ENCODE results near the gene ATPAF1. TPM values are rescaled to one million over a fixed set of nuclear protein-coding genes. Genes with fewer than 3 reads are reported as not detected.

The ATPAF1 gene
- total RNA-seq, 1 experiment from 2014 or later = 39.0 TPM

DNA sequence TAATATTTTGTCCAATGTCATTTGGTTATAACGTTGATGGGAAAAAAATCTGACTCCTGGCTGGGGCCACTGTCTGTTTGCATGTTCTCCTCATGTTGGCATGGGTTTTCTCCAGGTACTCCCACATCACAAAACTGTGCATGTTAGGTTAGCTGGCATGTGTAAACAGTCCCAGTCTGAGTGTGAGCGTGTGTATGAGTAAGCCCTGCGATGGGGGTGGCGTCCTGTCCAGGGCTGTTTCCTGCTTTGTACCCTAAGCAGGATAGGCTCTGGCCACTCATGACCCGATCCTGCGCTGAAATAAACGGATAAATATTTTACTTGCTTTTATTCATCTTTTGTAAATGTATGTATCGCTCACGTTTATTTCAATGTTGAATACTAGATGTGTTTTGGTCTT, 37.2 kb upstream of the ATPAF1 start:
- Histone ChIP-seq H3K4me1 (ENCODE audit: control insufficient read depth, insufficient read depth, low read length) (no peaks in the 10 kb centered on the region), H3K27me3 (ENCODE audit: control insufficient read depth, insufficient read depth, low read length) (no peaks in the 10 kb centered on the region), H3K27ac (ENCODE audit: low read length) (no peak overlapping the region), H3K9me3 (ENCODE audit: control insufficient read depth, insufficient read depth, low read depth, low read length) (no peaks in the 10 kb centered on the region), H3K4me3 (ENCODE audit: low read depth in 2 of 2, low read length in 2 of 2) (no peak overlapping the region), H3K36me3 (ENCODE audit: control insufficient read depth, insufficient read depth, low read length) (peaks cover 27% of the 10 kb centered on the region)
- DNase-seq (ENCODE audit: low read depth, low spot score) (no peak), ATAC-seq (no peak)
- intact Hi-C loops (cut with micrococcal nuclease; ENCODE audit: unreplicated experiment) = no loop called here
- in situ Hi-C loops (cut with HindIII; ENCODE audit: low pct_unique_long_range_greater_than_20kb, low sequenced_read_pairs) = no loop called here
- CTCF ChIA-PET = no interaction called here
- POLR2A ChIA-PET = no interaction called here
- TF ChIP-seq, protein P1, sequence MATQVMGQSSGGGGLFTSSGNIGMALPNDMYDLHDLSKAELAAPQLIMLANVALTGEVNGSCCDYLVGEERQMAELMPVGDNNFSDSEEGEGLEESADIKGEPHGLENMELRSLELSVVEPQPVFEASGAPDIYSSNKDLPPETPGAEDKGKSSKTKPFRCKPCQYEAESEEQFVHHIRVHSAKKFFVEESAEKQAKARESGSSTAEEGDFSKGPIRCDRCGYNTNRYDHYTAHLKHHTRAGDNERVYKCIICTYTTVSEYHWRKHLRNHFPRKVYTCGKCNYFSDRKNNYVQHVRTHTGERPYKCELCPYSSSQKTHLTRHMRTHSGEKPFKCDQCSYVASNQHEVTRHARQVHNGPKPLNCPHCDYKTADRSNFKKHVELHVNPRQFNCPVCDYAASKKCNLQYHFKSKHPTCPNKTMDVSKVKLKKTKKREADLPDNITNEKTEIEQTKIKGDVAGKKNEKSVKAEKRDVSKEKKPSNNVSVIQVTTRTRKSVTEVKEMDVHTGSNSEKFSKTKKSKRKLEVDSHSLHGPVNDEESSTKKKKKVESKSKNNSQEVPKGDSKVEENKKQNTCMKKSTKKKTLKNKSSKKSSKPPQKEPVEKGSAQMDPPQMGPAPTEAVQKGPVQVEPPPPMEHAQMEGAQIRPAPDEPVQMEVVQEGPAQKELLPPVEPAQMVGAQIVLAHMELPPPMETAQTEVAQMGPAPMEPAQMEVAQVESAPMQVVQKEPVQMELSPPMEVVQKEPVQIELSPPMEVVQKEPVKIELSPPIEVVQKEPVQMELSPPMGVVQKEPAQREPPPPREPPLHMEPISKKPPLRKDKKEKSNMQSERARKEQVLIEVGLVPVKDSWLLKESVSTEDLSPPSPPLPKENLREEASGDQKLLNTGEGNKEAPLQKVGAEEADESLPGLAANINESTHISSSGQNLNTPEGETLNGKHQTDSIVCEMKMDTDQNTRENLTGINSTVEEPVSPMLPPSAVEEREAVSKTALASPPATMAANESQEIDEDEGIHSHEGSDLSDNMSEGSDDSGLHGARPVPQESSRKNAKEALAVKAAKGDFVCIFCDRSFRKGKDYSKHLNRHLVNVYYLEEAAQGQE (IDR thresholded peaks at IDR 0.05; ENCODE audit: insufficient read depth in 1 of 2, low read depth in 2 of 2, low read length in 1 of 2) = no peak
- TF ChIP-seq POLR2AphosphoS5 (IDR thresholded peaks at IDR 0.05; ENCODE audit: low read depth, low read length) = no peak
- TF ChIP-seq TCF7L2 (IDR thresholded peaks at IDR 0.05; ENCODE audit: low read depth, low read length) = no peak
- TF ChIP-seq, protein P2, sequence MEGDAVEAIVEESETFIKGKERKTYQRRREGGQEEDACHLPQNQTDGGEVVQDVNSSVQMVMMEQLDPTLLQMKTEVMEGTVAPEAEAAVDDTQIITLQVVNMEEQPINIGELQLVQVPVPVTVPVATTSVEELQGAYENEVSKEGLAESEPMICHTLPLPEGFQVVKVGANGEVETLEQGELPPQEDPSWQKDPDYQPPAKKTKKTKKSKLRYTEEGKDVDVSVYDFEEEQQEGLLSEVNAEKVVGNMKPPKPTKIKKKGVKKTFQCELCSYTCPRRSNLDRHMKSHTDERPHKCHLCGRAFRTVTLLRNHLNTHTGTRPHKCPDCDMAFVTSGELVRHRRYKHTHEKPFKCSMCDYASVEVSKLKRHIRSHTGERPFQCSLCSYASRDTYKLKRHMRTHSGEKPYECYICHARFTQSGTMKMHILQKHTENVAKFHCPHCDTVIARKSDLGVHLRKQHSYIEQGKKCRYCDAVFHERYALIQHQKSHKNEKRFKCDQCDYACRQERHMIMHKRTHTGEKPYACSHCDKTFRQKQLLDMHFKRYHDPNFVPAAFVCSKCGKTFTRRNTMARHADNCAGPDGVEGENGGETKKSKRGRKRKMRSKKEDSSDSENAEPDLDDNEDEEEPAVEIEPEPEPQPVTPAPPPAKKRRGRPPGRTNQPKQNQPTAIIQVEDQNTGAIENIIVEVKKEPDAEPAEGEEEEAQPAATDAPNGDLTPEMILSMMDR (IDR thresholded peaks at IDR 0.05) = no peak
- TF ChIP-seq SIN3A (IDR thresholded peaks at IDR 0.05; ENCODE audit: borderline replicate concordance, insufficient read depth, low read depth, low read length) = no peak
- no TSS peak for BruUV-seq (replicated peaks)

DNA sequence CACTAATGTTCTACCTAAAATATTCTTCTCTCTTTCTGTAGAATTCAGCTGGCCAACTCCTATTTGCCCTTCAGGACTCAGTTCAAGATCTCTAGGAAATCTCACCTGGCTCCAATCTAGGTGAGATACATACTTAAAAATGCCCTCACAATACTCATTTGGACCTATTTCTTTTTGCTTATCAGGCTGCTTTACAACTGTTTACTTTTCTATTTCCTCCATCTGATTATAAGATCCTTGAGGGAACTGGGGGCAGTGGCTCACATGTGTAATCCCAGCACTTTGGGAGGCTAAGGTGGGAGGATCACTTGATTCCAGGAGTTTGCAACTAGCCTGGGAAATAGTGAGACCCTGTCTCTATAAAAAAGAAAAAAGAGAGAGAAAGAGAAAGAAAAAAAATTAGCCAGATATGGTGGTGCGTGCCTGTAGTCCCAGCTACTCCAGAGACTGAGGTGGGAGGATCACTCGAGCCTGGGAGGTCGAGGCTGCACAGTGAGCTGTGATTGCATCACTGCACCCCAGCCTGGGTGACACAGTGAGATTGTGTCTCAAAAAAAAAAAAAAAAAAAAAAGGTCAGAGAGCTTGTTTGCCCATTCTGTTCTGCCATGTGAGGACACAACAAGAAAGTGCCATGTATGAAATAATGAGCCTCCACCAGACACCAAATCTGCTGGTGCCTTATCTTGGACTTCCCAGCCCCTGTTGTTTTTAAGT, 35.9 kb upstream of the ATPAF1 start:
- TF ChIP-seq SIN3A (IDR thresholded peaks at IDR 0.05; ENCODE audit: borderline replicate concordance, insufficient read depth, low read depth, low read length) (no peak), POLR2AphosphoS5 (IDR thresholded peaks at IDR 0.05; ENCODE audit: low read depth, low read length) (no peak), TCF7L2 (IDR thresholded peaks at IDR 0.05; ENCODE audit: low read depth, low read length) (no peak)
- TF ChIP-seq, protein P2 (IDR thresholded peaks at IDR 0.05) = no peak
- no peaks in the 10 kb centered on the region for H3K4me1 ChIP-seq (ENCODE audit: control insufficient read depth, insufficient read depth, low read length)
- DNase-seq (ENCODE audit: low read depth, low spot score) (no peak), ATAC-seq (no peak)
- intact Hi-C loops (cut with micrococcal nuclease; ENCODE audit: unreplicated experiment) = no loop called here
- ChIA-PET CTCF (interaction anchor here (0.6 kb wide), 1 partner anchor 15 kb away, joined by 4 read pairs; no protein-coding TSS in a partner anchor), POLR2A (interaction anchor here (0.6 kb wide), 1 partner anchor 16 kb away, joined by 5 read pairs; no protein-coding TSS in a partner anchor)
- in situ Hi-C loops (cut with HindIII; ENCODE audit: low pct_unique_long_range_greater_than_20kb, low sequenced_read_pairs) = no loop called here
- BruUV-seq (replicated peaks) = no TSS peak
- no peaks in the 10 kb centered on the region for H3K27me3 ChIP-seq (ENCODE audit: control insufficient read depth, insufficient read depth, low read length)
- no peak overlapping the region for H3K27ac ChIP-seq (ENCODE audit: low read length)
- H3K4me3 ChIP-seq (ENCODE audit: low read depth in 2 of 2, low read length in 2 of 2) = no peak overlapping the region
- H3K9me3 ChIP-seq (ENCODE audit: control insufficient read depth, insufficient read depth, low read depth, low read length) = no peaks in the 10 kb centered on the region
- H3K36me3 ChIP-seq (ENCODE audit: control insufficient read depth, insufficient read depth, low read length) = peaks cover 34% of the 10 kb centered on the region

All from Panc1 (cell line).